ENCODE results near the gene TMEM52. TPM values are rescaled to one million over a fixed set of nuclear protein-coding genes. Genes with fewer than 3 reads are reported as not detected.

TMEM52 gene
- total and polyA plus RNA-seq, 2 experiments from 2014 or later = 3.6 to 5.8 TPM

GRCh38 chr1:1906185-1907097 lies 12.6 kb downstream of the TMEM52 start:
- no peaks in the 10 kb centered on the region for H3K36me3 ChIP-seq (replicated peaks; ENCODE audit: insufficient read depth, low read depth)

GRCh38 chr1:1903224-1903623 lies 15.9 kb downstream of the TMEM52 start:
- Histone ChIP-seq H3K4me2 (no peak overlapping the region), H3K4me1 (ENCODE audit: insufficient read depth) (peaks cover 6% of the 10 kb centered on the region), H3K79me2 (peaks cover 6% of the 10 kb centered on the region), H3K36me3 (replicated peaks; ENCODE audit: insufficient read depth, low read depth) (no peaks in the 10 kb centered on the region), H2AFZ (no peak overlapping the region), H3K27me3 (no peaks in the 10 kb centered on the region), H4K20me1 (ENCODE audit: insufficient read depth, poor library complexity, severe bottlenecking) (no peaks in the 10 kb centered on the region), H3K4me3 (no peak overlapping the region), H3K27ac (no peak overlapping the region), H3K9me2 (replicated peaks; ENCODE audit: insufficient read depth) (no peaks in the 10 kb centered on the region), H3K9me3 (ENCODE audit: low read depth) (no peaks in the 10 kb centered on the region)
- WGBS (ENCODE audit: low lambda C conversion rate, missing lambda C conversion rate) = 93% methylated on average over 9 of the region's 12 CpGs
- TF ChIP-seq CTCF (IDR thresholded peaks at IDR 0.05; ENCODE audit: poor library complexity) (no peak), EZH2phosphoT487 (IDR thresholded peaks at IDR 0.05; ENCODE audit: low read depth, severe bottlenecking, unreplicated experiment) (no peak), EZH2 (IDR thresholded peaks at IDR 0.05; ENCODE audit: borderline replicate concordance) (no peak)
- DNase-seq (ENCODE audit: low spot score) = no peak

More at GRCh38 chr1:1906185-1907097, 12.6 kb downstream of the TMEM52 start:
- Histone ChIP-seq H3K4me3 (no peak overlapping the region), H3K9me3 (ENCODE audit: low read depth) (no peaks in the 10 kb centered on the region), H3K9me2 (replicated peaks; ENCODE audit: insufficient read depth) (no peaks in the 10 kb centered on the region), H3K27ac (no peak overlapping the region), H3K27me3 (no peaks in the 10 kb centered on the region), H4K20me1 (ENCODE audit: insufficient read depth, poor library complexity, severe bottlenecking) (no peaks in the 10 kb centered on the region), H3K79me2 (peaks cover 9% of the 10 kb centered on the region), H3K4me2 (no peak overlapping the region), H2AFZ (no peak overlapping the region), H3K4me1 (ENCODE audit: insufficient read depth) (peaks cover 16% of the 10 kb centered on the region)
- peak; percentile 92 for DNase-seq (ENCODE audit: low spot score)
- TF ChIP-seq CTCF (IDR thresholded peaks at IDR 0.05; ENCODE audit: poor library complexity) (peak; percentile 93), EZH2phosphoT487 (IDR thresholded peaks at IDR 0.05; ENCODE audit: low read depth, severe bottlenecking, unreplicated experiment) (no peak)
- WGBS (ENCODE audit: low lambda C conversion rate, missing lambda C conversion rate) = 26% methylated on average over 14 of the region's 15 CpGs

- peak; percentile 2 for DNase-seq (ENCODE audit: low spot score)
- no peaks in the 10 kb centered on the region for H3K27me3 ChIP-seq
- H4K20me1 ChIP-seq (ENCODE audit: insufficient read depth, poor library complexity, severe bottlenecking) = no peaks in the 10 kb centered on the region
- TF ChIP-seq EZH2phosphoT487 (IDR thresholded peaks at IDR 0.05; ENCODE audit: low read depth, severe bottlenecking, unreplicated experiment) (no peak), CTCF (IDR thresholded peaks at IDR 0.05; ENCODE audit: poor library complexity) (no peak), EZH2 (IDR thresholded peaks at IDR 0.05; ENCODE audit: borderline replicate concordance) (no peak)
- H3K9me2 ChIP-seq (replicated peaks; ENCODE audit: insufficient read depth) = no peaks in the 10 kb centered on the region
- H3K4me3 ChIP-seq = no peak overlapping the region
- H2AFZ ChIP-seq = no peak overlapping the region
- H3K9me3 ChIP-seq (ENCODE audit: low read depth) = no peaks in the 10 kb centered on the region
- no peak overlapping the region for H3K27ac ChIP-seq
- H3K36me3 ChIP-seq (replicated peaks; ENCODE audit: insufficient read depth, low read depth) = no peaks in the 10 kb centered on the region
- H3K4me1 ChIP-seq (ENCODE audit: insufficient read depth) = no peaks in the 10 kb centered on the region
- H3K79me2 ChIP-seq = no peaks in the 10 kb centered on the region
- H3K4me2 ChIP-seq = no peak overlapping the region
- WGBS (ENCODE audit: low lambda C conversion rate, missing lambda C conversion rate) = 89% methylated on average over 13 of the region's 13 CpGs
Measured at GRCh38 chr1:1901641-1902294, 17.3 kb downstream of the TMEM52 start.

Data from hepatocyte (in vitro differentiated cells).